SU-DHL-6 (cell line): ENCODE measurements around the gene CHST9.

Experiments
- H2AFZ ChIP-seq: fragments of 200-600 bp; sonication (generic); 2 replicates; pipeline ENCODE4 v1.6.1; 2014; ENCODE audit warnings: low read depth, mild to moderate bottlenecking, moderate library complexity, mixed read lengths, antibody characterized with exemption, low read length; ENCODE audit not compliant: severe bottlenecking
- H3F3A ChIP-seq: fragments of 200-600 bp; shearing (Covaris generic); 2 replicates; pipeline ENCODE4 v1.6.0; 2016; ENCODE audit warnings: antibody characterized with exemption, mild to moderate bottlenecking; ENCODE audit not compliant: insufficient read depth
- H3K27ac ChIP-seq: fragments of 200-600 bp; sonication (generic); 2 replicates; pipeline ENCODE4 v1.5.1; 2016; ENCODE audit warnings: low read depth, mild to moderate bottlenecking, low read length, moderate library complexity, mixed read lengths
- H3K27me3 ChIP-seq: fragments of 200-600 bp; sonication (generic), shearing (Covaris generic); 2 replicates; pipeline ENCODE4 v1.6.0; 2014; ENCODE audit warnings: mild to moderate bottlenecking, low read length
- H3K36me3 ChIP-seq: fragments of 200-600 bp; sonication (generic); 2 replicates; pipeline ENCODE4 v1.6.1; 2014; ENCODE audit warnings: mild to moderate bottlenecking, low read length, mixed read lengths
- H3K4me2 ChIP-seq: fragments of 300-600, 200-600 bp; shearing (Covaris generic), sonication (generic); 2 replicates; pipeline ENCODE4 v1.6.0; 2014; ENCODE audit warnings: low read length, low read depth, mild to moderate bottlenecking; ENCODE audit not compliant: poor library complexity, severe bottlenecking
- H3K4me3 ChIP-seq: fragments of 200-600 bp; sonication (generic); 2 replicates; pipeline ENCODE4 v1.5.1; 2014; ENCODE audit warnings: antibody characterized with exemption, low read length, mild to moderate bottlenecking, mixed read lengths; ENCODE audit not compliant: insufficient read depth, poor library complexity, severe bottlenecking
- H3K79me2 ChIP-seq: fragments of 200-600 bp; sonication (generic); 2 replicates; pipeline ENCODE4 v1.6.1; 2014; ENCODE audit warnings: mild to moderate bottlenecking, low read length, moderate library complexity; ENCODE audit not compliant: insufficient read depth
- H3K9ac ChIP-seq: fragments of 200-600 bp; sonication (generic); 2 replicates; pipeline ENCODE4 v1.7.0; 2014; ENCODE audit warnings: mild to moderate bottlenecking, low read length
- H3K9me2 ChIP-seq: fragments of 200-600 bp; sonication (generic); replicated peaks from 2 replicates; pipeline ENCODE4 v1.6.1; 2014; ENCODE audit warnings: low read length; ENCODE audit not compliant: insufficient read depth
- H3K9me3 ChIP-seq: fragments of 200-600 bp; sonication (generic); 2 replicates; pipeline ENCODE4 v1.6.1; 2014; ENCODE audit warnings: low read length, mixed read lengths; ENCODE audit not compliant: insufficient read depth
- H4K20me1 ChIP-seq: fragments of 200-600 bp; sonication (generic); 2 replicates; pipeline ENCODE4 v1.6.1; 2014; ENCODE audit warnings: low read depth, mild to moderate bottlenecking, antibody characterized with exemption, low read length, moderate library complexity, mixed read lengths
- EZH2phosphoT487 ChIP-seq: fragments of 200-600 bp; sonication (generic), shearing (Covaris generic); conservative IDR thresholded peaks from 2 replicates; pipeline ENCODE4 v1.6.1; 2018; ENCODE audit warnings: mild to moderate bottlenecking, antibody characterized with exemption, low read length, moderate library complexity, mixed read lengths
- TF ChIP-seq, protein P1 (sequence below): fragments of 200-600 bp; sonication (generic); IDR thresholded peaks from one replicate; pipeline ENCODE4 v1.5.1; 2017; ENCODE audit warnings: antibody characterized with exemption, mild to moderate bottlenecking, low read length, moderate library complexity; ENCODE audit not compliant: insufficient read depth, poor library complexity, severe bottlenecking

CHST9 gene

DNA sequence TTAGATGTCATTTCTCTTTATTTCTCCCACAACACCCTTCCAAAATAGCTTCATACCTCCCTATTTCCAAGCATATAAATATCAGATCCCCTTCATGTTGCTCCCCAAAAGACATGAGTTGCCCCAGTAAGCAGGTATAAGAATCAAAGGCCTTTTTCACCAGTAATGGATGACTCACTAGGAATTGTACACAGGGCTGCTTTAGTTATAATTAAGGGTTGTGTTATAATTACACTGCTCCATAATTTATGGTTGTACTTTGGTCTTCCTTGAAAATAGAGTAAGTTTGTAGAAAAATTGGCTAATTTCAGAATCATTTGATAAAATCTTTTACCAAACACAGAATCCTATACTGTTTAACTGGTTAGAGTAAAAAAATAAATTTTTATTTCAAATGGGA is 310.8 kb downstream of the CHST9 start:
- Histone ChIP-seq H3K27ac (no peak overlapping the region), H3K4me2 (no peak overlapping the region), H3K9me3 (no peaks in the 10 kb centered on the region), H3F3A (no peaks in the 10 kb centered on the region), H3K4me3 (no peak overlapping the region), H3K9me2 (no peaks in the 10 kb centered on the region), H3K9ac (no peak overlapping the region), H2AFZ (no peak overlapping the region), H3K79me2 (no peaks in the 10 kb centered on the region), H3K27me3 (no peaks in the 10 kb centered on the region), H4K20me1 (no peaks in the 10 kb centered on the region), H3K36me3 (no peaks in the 10 kb centered on the region)
- TF ChIP-seq EZH2phosphoT487: no peak
- TF ChIP-seq, protein P1, sequence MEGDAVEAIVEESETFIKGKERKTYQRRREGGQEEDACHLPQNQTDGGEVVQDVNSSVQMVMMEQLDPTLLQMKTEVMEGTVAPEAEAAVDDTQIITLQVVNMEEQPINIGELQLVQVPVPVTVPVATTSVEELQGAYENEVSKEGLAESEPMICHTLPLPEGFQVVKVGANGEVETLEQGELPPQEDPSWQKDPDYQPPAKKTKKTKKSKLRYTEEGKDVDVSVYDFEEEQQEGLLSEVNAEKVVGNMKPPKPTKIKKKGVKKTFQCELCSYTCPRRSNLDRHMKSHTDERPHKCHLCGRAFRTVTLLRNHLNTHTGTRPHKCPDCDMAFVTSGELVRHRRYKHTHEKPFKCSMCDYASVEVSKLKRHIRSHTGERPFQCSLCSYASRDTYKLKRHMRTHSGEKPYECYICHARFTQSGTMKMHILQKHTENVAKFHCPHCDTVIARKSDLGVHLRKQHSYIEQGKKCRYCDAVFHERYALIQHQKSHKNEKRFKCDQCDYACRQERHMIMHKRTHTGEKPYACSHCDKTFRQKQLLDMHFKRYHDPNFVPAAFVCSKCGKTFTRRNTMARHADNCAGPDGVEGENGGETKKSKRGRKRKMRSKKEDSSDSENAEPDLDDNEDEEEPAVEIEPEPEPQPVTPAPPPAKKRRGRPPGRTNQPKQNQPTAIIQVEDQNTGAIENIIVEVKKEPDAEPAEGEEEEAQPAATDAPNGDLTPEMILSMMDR: no peak

GRCh38 chr18:26869640-26870039 is 315.5 kb downstream of the CHST9 start:
- H3K4me2 ChIP-seq: no peak overlapping the region
- no peak overlapping the region for H3K4me3 ChIP-seq
- TF ChIP-seq, protein P1: no peak
- no peak for TF ChIP-seq EZH2phosphoT487
- H2AFZ ChIP-seq: no peak overlapping the region
- no peaks in the 10 kb centered on the region for H4K20me1 ChIP-seq
- no peaks in the 10 kb centered on the region for H3K9me3 ChIP-seq
- H3K9ac ChIP-seq: no peak overlapping the region
- H3K79me2 ChIP-seq: no peaks in the 10 kb centered on the region
- no peaks in the 10 kb centered on the region for H3F3A ChIP-seq
- H3K36me3 ChIP-seq: no peaks in the 10 kb centered on the region
- no peaks in the 10 kb centered on the region for H3K9me2 ChIP-seq
- H3K27me3 ChIP-seq: no peaks in the 10 kb centered on the region
- H3K27ac ChIP-seq: no peak overlapping the region

GRCh38 chr18:26868968-26869586 is 316.0 kb downstream of the CHST9 start:
- H4K20me1 ChIP-seq: no peaks in the 10 kb centered on the region
- H3F3A ChIP-seq: no peaks in the 10 kb centered on the region
- TF ChIP-seq EZH2phosphoT487: no peak
- TF ChIP-seq, protein P1: no peak
- no peak overlapping the region for H3K9ac ChIP-seq
- H3K9me2 ChIP-seq: no peaks in the 10 kb centered on the region
- no peak overlapping the region for H3K27ac ChIP-seq
- no peaks in the 10 kb centered on the region for H3K27me3 ChIP-seq
- no peak overlapping the region for H2AFZ ChIP-seq
- no peaks in the 10 kb centered on the region for H3K36me3 ChIP-seq
- H3K79me2 ChIP-seq: no peaks in the 10 kb centered on the region
- H3K4me2 ChIP-seq: no peak overlapping the region
- no peak overlapping the region for H3K4me3 ChIP-seq
- no peaks in the 10 kb centered on the region for H3K9me3 ChIP-seq

- H2AFZ ChIP-seq: no peak overlapping the region
- no peaks in the 10 kb centered on the region for H3K9me2 ChIP-seq
- TF ChIP-seq, protein P1: no peak
- no peak for TF ChIP-seq EZH2phosphoT487
Observed at GRCh38 chr18:26867471-26867870, 317.6 kb downstream of the CHST9 start.

More at GRCh38 chr18:26867471-26867870, 317.6 kb downstream of the CHST9 start:
- H3K9me3 ChIP-seq: no peaks in the 10 kb centered on the region
- no peak overlapping the region for H3K9ac ChIP-seq
- H3K36me3 ChIP-seq: no peaks in the 10 kb centered on the region
- H3K27me3 ChIP-seq: no peaks in the 10 kb centered on the region
- no peak overlapping the region for H3K27ac ChIP-seq
- H3K4me3 ChIP-seq: no peak overlapping the region
- H4K20me1 ChIP-seq: no peaks in the 10 kb centered on the region
- no peaks in the 10 kb centered on the region for H3K79me2 ChIP-seq
- no peak overlapping the region for H3K4me2 ChIP-seq
- no peaks in the 10 kb centered on the region for H3F3A ChIP-seq
